ENCODE results near the gene AJAP1. TPM values are rescaled to one million over a fixed set of nuclear protein-coding genes. Genes with fewer than 3 reads are reported as not detected.

The AJAP1 gene
- total and polyA plus RNA-seq, 2 of the 8 experiments (the other 6 are each of a cell fraction or from before 2014, with no cell fraction given): 1.9 to 6.2 TPM

DNA sequence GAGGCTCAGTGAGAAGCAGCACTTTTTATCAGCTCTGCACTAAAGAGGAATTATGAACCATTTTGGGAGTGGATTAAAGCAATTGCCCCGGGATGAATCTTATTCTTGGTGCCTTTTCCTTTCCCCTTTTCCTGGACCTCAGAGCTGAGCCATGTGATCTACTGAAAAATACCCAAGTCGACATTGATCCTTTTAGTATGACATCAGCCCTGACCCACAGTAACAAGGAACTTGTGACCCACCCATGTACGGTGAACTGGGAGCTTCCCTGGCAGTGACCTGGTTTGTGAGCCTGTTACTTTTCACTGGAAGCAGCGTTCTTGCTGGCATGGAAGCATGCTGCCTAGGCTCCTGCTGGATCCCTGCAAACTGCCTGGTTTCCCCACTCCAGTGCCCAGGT, 15.9 kb downstream of the AJAP1 start:
- no peak overlapping the region for H3K4me2 ChIP-seq (ENCODE audit: insufficient read depth in 1 of 2, low read depth in 2 of 2, low read length in 2 of 2)
- WGBS, 2 experiments (ENCODE audit: extremely low coverage in 1 of 2, insufficient coverage in 1 of 2, insufficient read length in 1 of 2, insufficient replicate concordance in 2 of 2, low coverage in 1 of 2, low lambda C conversion rate in 2 of 2, missing lambda C conversion rate in 1 of 2): 95% methylated on average over 4 of the region's 4 CpGs; no CpG with 5 or more reads in 1 of the 2 experiments
- no peaks in the 10 kb centered on the region for H3K79me2 ChIP-seq (ENCODE audit: control insufficient read depth in 1 of 2, insufficient read depth in 2 of 2, low read length in 2 of 2)
- no peak overlapping the region for H2BK5ac ChIP-seq (ENCODE audit: low read depth, low read length)
- no peak overlapping the region for H3K23ac ChIP-seq (ENCODE audit: insufficient read length)
- no peak overlapping the region for H3K4me3 ChIP-seq (ENCODE audit: extremely low read depth in 1 of 4, insufficient read depth in 2 of 4, low read depth in 3 of 4, low read length in 4 of 4)
- POLR2A ChIA-PET (ENCODE audit: partially characterized antibody): interaction anchor here (1.6 kb wide), 1 partner anchor 11 kb away, joined by 3 read pairs; no protein-coding TSS in a partner anchor
- H3K4ac ChIP-seq (replicated peaks; ENCODE audit: insufficient read length, low read depth, low read length): no peak overlapping the region
- H3K79me1 ChIP-seq (ENCODE audit: low read depth, low read length): no peaks in the 10 kb centered on the region; the same call in 1 of the 2 replicates
- H2AK5ac ChIP-seq (ENCODE audit: low read depth, low read length): no peak overlapping the region
- no peak overlapping the region for H2BK120ac ChIP-seq (replicated peaks; ENCODE audit: low read depth, low read length)
- no peaks in the 10 kb centered on the region for H3K23me2 ChIP-seq (ENCODE audit: low read depth, low read length)
- H4K91ac ChIP-seq (replicated peaks; ENCODE audit: insufficient read length, low read length): no peak overlapping the region
- H2BK20ac ChIP-seq (ENCODE audit: low read length): no peak overlapping the region
- no peak overlapping the region for H2BK15ac ChIP-seq (ENCODE audit: low read length)
- H3K14ac ChIP-seq (ENCODE audit: insufficient read length): no peak overlapping the region
- FAIRE-seq (no peak), DNase-seq (ENCODE audit: low read depth in 1 of 2, low spot score in 2 of 2) (no peak)
- no peak overlapping the region for H4K5ac ChIP-seq (ENCODE audit: insufficient read length, low read depth, low read length)
- H3K27me3 ChIP-seq (replicated peaks in 1 of 4; ENCODE audit: control insufficient read depth in 3 of 4, extremely low read depth in 1 of 4, insufficient read depth in 3 of 4, low read length in 3 of 4): no peaks in the 10 kb centered on the region
- H3K18ac ChIP-seq (ENCODE audit: extremely low read depth, low read length): no peak overlapping the region
- H3K9me3 ChIP-seq (ENCODE audit: insufficient read depth in 2 of 2, low read depth in 1 of 2, low read length in 1 of 2): peaks cover 11 to 20% of the 10 kb centered on the region in 2 experiments
- H3K27ac ChIP-seq (ENCODE audit: low read depth, low read length): no peak overlapping the region
- H3K36me3 ChIP-seq (ENCODE audit: control insufficient read depth in 2 of 4, insufficient read depth in 4 of 4, low read length in 3 of 4): no peaks in the 10 kb centered on the region; a peak in 1 of 8 replicates
- no peaks in the 10 kb centered on the region for H3K4me1 ChIP-seq (replicated peaks in 1 of 4; ENCODE audit: control insufficient read depth in 3 of 4, insufficient read depth in 4 of 4, low read length in 3 of 4)
- H2AFZ ChIP-seq (ENCODE audit: low read length): no peak overlapping the region
- peaks cover 0 to 2% of the 10 kb centered on the region in 2 experiments for H4K20me1 ChIP-seq (replicated peaks in 1 of 2; ENCODE audit: control insufficient read depth in 1 of 2, insufficient read depth in 2 of 2, low read length in 2 of 2)
- CTCF ChIA-PET (ENCODE audit: partially characterized antibody): interaction anchor here (1.3 to 3.8 kb wide), 3 partner anchors 13 to 24 kb away, joined by 3 to 30 read pairs (median 3); no protein-coding TSS in a partner anchor
- peak overlapping the region; percentile 71; the same call in 1 of the 2 replicates for H4K8ac ChIP-seq (ENCODE audit: extremely low read depth, insufficient read depth, low read length)
- H3K56ac ChIP-seq (replicated peaks; ENCODE audit: insufficient read length, low read depth, low read length): no peak overlapping the region
- no peak overlapping the region for H3K9ac ChIP-seq (replicated peaks in 1 of 4; ENCODE audit: extremely low read depth in 1 of 4, low read depth in 3 of 4, low read length in 3 of 4)
- no peak overlapping the region for H2BK12ac ChIP-seq (ENCODE audit: low read depth, low read length)
- TF ChIP-seq KDM4A (IDR thresholded peaks at IDR 0.05; ENCODE audit: low read depth, low read length, severe bottlenecking) (no peak), SP4 (IDR thresholded peaks at IDR 0.05; ENCODE audit: low read length) (no peak), SAP30 (IDR thresholded peaks at IDR 0.05; ENCODE audit: insufficient read depth, insufficient replicate concordance, low read length) (no peak), CEBPB (IDR thresholded peaks at IDR 0.05; ENCODE audit: low read depth, low read length) (no peak), PHF8 (conservative IDR thresholded peaks at IDR 0.05; ENCODE audit: low read depth, low read length) (no peak), TCF12 (IDR thresholded peaks at IDR 0.05; ENCODE audit: low read depth, low read length) (no peak), CTBP2 (IDR thresholded peaks at IDR 0.05; ENCODE audit: borderline replicate concordance, insufficient read depth, insufficient read length, low read length) (no peak), TAF1 (IDR thresholded peaks at IDR 0.05; ENCODE audit: low read depth, low read length) (no peak), MAX (IDR thresholded peaks at IDR 0.05) (no peak), CREB1 (IDR thresholded peaks at IDR 0.05) (no peak)
- TF ChIP-seq, protein P1, sequence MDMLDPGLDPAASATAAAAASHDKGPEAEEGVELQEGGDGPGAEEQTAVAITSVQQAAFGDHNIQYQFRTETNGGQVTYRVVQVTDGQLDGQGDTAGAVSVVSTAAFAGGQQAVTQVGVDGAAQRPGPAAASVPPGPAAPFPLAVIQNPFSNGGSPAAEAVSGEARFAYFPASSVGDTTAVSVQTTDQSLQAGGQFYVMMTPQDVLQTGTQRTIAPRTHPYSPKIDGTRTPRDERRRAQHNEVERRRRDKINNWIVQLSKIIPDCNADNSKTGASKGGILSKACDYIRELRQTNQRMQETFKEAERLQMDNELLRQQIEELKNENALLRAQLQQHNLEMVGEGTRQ (IDR thresholded peaks at IDR 0.05; ENCODE audit: low read length): no peak
- TF ChIP-seq, protein P2, sequence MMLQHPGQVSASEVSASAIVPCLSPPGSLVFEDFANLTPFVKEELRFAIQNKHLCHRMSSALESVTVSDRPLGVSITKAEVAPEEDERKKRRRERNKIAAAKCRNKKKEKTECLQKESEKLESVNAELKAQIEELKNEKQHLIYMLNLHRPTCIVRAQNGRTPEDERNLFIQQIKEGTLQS (IDR thresholded peaks at IDR 0.05; ENCODE audit: insufficient read depth, low read depth, low read length): no peak

Data from H1 (cell line).